ES-I3 (cell line): ENCODE measurements around the gene TTC17.

ENCODE experiments used
- H3K36me3 ChIP-seq: 2 replicates; pipeline ENCODE4 v1.6.1; 2013; ENCODE audit warnings: mild to moderate bottlenecking, low read length, control low read depth, moderate library complexity; ENCODE audit not compliant: insufficient read depth
- H3K4me1 ChIP-seq: 2 replicates; pipeline ENCODE4 v1.6.1; 2013; ENCODE audit warnings: mild to moderate bottlenecking, control low read depth, low read length; ENCODE audit not compliant: insufficient read depth
- H3K9ac ChIP-seq: 2 replicates; pipeline ENCODE4 v1.6.1; 2013; ENCODE audit warnings: low read depth, mild to moderate bottlenecking, low read length, moderate library complexity
- H3K9me3 ChIP-seq: 2 replicates; pipeline ENCODE4 v1.6.1; 2013; ENCODE audit warnings: mild to moderate bottlenecking, low read length, moderate library complexity; ENCODE audit not compliant: control insufficient read depth, insufficient read depth

The TTC17 gene

DNA sequence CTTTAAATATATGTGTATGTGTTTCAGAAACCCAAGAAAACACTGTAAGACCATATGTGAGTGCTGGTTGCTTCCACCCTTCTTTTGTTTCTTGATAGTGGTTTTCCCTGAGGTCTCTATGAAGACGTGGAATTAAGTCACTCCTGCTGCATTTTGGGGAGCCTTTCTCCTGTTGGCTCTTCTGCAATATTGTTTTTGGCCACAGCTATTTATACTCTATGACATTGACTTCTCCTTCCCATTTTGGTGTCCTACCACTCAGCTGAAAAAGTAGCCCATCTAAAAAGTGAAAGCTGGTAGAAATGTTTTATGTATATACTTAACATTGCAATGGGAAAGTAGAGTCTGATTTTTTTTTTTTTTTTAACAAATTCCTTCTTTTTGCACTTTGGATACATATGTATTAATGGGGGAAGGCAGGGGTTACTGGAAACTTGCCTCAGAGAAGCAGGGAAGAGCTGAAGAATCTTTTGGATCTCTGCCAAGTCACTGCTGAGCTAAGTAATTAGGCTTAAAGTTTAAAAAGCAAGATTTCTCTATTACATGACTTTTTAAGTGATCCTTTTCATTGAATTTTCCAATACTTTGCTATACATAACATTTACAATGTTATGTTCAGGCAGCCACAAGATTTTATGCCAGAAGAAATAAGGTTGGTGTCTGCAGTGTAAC, 1.8 kb downstream of the TTC17 start:
- Histone ChIP-seq H3K4me1 (peaks cover 8% of the 10 kb centered on the region; the same call in 1 of the 2 replicates), H3K9me3 (no peaks in the 10 kb centered on the region), H3K36me3 (no peaks in the 10 kb centered on the region), H3K9ac (peak overlapping the region; percentile 77; the same call in 1 of the 2 replicates)

DNA sequence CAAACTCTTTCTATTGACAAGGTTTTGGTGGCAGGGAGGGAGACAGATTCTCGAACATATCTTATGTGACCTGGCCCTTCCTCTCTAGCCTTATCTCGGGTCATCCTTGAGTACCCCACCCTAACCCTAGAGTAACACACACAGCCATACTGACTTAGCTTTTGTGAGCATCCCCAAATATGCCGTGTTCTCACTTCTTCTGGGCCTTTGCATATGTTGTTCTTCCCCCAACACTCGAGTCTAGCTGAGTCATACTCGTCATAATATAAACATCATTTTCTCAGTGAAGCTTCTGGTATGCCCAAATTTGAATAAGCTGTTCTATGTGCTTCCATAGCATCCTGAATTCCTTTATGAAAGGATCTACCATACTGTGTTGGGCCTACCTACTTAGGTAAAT, 8.0 kb downstream of the TTC17 start:
- Histone ChIP-seq H3K9me3 (no peaks in the 10 kb centered on the region), H3K36me3 (no peaks in the 10 kb centered on the region; the same call in 1 of the 2 replicates), H3K9ac (no peak overlapping the region), H3K4me1 (no peaks in the 10 kb centered on the region)

DNA sequence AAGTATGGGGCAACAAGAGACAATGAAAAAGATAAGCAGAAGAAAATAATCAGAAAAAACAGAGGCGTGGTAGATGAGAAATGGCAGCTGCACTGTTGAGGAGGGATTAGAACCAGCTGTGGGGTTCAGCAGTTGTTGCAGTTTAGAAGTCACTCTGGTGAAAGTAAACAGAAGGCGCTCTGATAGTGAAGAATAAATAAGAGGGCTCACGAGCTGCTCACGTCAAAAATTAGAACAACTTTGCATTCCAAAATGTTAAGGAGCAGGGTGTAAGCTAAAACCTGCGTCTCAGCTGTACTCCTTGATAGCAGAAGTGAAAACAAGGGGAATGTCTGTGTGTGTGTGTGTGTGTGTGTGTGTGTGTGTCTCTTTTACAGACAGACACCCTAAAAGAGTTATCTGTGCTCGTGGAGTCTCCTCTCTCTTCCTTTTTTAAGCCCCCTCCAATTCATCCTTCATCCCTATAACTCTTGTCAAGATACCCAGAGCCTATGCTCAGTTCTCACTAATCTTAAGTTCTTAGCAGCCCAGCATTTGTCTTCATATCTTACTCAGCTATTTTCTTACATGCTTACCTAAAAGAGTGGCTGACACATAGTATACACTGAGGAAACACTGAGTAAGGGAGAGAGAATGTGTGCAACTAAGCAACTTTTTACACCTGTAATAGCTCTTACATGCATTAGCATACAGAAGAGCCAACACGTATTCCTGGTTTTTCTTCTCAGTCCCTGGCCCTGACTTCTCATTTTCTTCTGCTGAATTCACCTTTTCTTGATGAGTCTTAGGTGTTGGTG, 8.9 kb downstream of the TTC17 start:
- no peak overlapping the region for H3K9ac ChIP-seq
- H3K4me1 ChIP-seq = no peaks in the 10 kb centered on the region
- no peaks in the 10 kb centered on the region for H3K9me3 ChIP-seq
- no peaks in the 10 kb centered on the region; the same call in 1 of the 2 replicates for H3K36me3 ChIP-seq

DNA sequence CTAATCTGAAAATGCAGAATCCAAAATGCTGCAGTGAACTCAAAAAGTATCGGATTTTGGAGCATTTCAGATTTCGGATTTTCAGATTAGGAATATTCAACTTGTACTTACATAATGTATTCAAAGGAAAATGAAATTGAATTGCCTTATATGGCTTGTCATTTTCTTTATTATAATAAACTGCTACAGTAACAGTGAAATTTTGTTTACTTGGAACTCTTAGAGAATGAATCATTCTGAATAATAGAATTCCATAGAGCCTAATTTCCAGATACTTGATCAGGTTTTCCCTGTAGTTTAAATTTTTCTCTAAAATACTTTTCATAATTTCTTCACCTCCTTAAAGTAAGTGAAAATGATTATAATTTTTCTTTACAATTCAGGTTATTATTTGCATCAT, 17.3 kb downstream of the TTC17 start:
- H3K9me3 ChIP-seq = no peaks in the 10 kb centered on the region
- H3K4me1 ChIP-seq = no peaks in the 10 kb centered on the region
- no peaks in the 10 kb centered on the region; the same call in 1 of the 2 replicates for H3K36me3 ChIP-seq
- H3K9ac ChIP-seq = no peak overlapping the region

DNA sequence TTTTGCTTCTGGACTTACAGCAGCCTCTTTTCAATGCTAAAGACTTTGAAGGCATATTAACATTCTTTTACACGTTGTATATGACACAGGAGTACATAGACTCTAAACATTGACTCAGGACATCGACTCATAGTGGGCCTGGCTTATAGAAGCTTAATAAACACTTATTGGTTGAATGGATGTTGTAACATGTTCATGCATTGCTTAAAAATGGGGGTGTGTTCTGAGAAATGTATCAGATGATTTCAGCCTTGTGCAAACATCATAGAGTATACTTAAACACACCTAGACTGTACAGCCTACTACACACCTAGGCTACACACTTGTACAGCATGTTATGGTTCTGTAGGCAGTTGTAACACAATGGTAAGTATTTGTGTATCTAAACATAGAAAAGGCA, 17.9 kb downstream of the TTC17 start:
- Histone ChIP-seq H3K9ac (no peak overlapping the region), H3K9me3 (no peaks in the 10 kb centered on the region), H3K36me3 (no peaks in the 10 kb centered on the region), H3K4me1 (peaks cover 2% of the 10 kb centered on the region; the same call in 1 of the 2 replicates)

DNA sequence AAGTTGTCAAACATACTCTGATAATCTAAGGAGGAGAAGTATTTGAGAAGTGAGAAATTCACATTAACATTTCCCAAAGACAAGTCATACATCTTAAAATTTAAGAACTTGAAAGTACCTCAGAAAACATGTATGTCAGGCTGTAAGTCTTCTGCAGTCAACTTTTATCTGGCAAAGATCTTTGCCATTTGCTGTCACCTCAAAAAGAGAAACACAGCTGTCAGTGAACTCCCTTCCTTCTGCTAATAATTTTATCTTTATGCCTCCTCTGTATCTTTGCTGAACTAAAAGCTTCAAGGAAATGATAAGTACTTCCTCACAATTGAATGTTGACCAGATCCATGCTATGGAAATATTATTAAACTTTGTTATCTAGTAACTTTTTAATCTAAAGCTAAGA, 18.7 kb downstream of the TTC17 start:
- H3K9me3 ChIP-seq = no peaks in the 10 kb centered on the region
- H3K36me3 ChIP-seq = no peaks in the 10 kb centered on the region
- H3K9ac ChIP-seq = no peak overlapping the region
- H3K4me1 ChIP-seq = peaks cover 7% of the 10 kb centered on the region; the same call in 1 of the 2 replicates

DNA sequence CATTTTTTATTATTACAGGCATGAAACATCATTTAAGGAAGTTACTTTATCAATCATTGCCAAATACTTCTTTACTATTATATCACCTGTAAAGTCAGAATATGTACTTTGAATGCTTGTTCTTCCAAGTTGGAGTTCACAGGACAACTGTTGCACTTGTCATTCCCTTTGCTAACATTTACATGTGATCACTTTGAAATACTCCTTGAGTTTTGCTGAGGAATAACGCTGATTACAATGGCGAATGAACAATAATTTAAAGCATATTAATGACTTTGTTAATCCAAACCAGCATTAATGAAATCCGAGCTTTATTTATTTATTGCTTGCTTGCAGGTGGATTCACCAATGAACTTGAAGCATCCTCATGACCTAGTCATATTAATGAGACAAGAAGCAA, 20.2 kb downstream of the TTC17 start:
- H3K9me3 ChIP-seq = no peaks in the 10 kb centered on the region
- H3K4me1 ChIP-seq = peaks cover 7% of the 10 kb centered on the region; the same call in 1 of the 2 replicates
- no peak overlapping the region for H3K9ac ChIP-seq
- no peaks in the 10 kb centered on the region for H3K36me3 ChIP-seq

DNA sequence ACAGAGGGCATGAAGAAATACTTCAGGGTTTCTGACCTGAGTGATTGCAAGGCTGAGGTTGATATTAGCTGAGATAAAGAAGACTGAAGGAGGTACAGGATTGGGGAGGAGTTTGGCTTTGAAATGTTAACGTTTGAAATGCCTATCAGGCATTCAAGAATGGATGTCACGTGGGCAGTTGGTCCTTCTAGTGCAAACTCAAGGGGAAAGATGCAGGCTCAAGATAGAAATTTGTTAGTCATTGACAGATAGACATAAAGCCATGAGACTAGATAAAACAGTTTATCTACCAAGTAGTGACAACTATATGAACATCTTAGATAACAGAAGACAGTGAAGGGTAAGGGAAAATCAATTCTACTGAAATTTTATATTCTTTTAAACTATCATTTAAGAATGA, 23.1 kb downstream of the TTC17 start:
- no peaks in the 10 kb centered on the region for H3K9me3 ChIP-seq
- no peak overlapping the region for H3K9ac ChIP-seq
- no peaks in the 10 kb centered on the region for H3K36me3 ChIP-seq
- peaks cover 7% of the 10 kb centered on the region; the same call in 1 of the 2 replicates for H3K4me1 ChIP-seq

DNA sequence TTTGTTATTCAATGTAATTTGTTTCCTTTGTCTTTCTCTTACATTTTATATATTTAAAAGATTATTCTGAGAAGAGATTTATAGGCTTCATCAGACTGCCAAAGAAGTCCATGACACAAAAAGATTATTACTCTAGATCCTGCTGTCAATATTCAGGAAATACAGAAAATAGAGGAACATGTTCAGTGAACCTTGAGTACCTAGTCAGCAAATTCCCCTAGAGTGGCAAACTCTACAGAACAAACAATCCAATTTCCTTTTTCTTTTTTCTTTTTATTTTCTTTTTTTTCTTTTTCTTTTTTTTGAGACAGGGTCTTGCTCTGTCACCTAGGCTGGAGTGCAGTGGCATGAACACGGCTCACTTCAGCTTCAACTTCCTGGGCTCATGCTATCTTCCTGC, 23.9 kb downstream of the TTC17 start:
- Histone ChIP-seq H3K9me3 (no peaks in the 10 kb centered on the region), H3K36me3 (no peaks in the 10 kb centered on the region), H3K4me1 (peaks cover 7% of the 10 kb centered on the region; the same call in 1 of the 2 replicates), H3K9ac (no peak overlapping the region)

DNA sequence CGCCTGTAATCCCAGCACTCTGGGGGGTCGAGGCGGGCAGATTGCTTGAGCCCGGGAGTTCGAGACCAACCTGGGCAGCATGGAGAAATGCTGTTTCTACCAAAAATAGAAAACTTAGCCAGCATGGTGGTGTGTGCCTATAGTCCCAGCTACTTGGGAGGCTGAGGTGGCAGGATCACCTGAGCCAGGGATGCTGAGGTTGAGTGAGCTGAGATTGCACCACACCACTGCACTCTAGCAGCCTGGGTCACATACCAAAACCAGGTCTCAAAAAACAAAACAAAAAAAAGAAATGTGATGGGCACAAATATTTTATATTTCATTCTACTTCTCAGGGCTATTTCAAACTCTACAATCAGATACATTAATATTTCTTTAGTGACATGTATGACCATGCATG, 25.7 kb downstream of the TTC17 start:
- Histone ChIP-seq H3K36me3 (peaks cover 3% of the 10 kb centered on the region; the same call in 1 of the 2 replicates), H3K9me3 (no peaks in the 10 kb centered on the region), H3K4me1 (peaks cover 7% of the 10 kb centered on the region; the same call in 1 of the 2 replicates), H3K9ac (no peak overlapping the region)

DNA sequence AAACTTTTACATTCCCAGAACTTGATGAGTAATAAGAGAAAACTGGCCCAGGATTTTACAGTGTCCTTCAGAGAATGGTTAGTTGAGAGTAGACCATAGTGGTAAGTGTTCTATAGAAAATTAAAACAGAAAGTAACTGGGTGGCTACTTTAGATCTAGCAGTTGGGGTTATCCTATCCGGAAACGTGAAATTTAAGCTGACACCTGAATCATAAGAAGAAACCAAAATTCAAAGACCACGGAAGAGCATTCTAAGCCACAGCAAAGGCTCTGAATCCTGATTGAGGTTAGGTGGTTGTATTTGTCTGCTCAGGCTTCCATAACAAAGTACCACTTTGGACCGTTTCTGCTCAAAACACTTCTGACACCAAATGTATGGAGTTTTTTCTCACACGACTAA, 34.0 kb downstream of the TTC17 start:
- no peak overlapping the region for H3K9ac ChIP-seq
- no peaks in the 10 kb centered on the region for H3K9me3 ChIP-seq
- peaks cover 10% of the 10 kb centered on the region for H3K36me3 ChIP-seq
- peaks cover 6% of the 10 kb centered on the region; the same call in 1 of the 2 replicates for H3K4me1 ChIP-seq

DNA sequence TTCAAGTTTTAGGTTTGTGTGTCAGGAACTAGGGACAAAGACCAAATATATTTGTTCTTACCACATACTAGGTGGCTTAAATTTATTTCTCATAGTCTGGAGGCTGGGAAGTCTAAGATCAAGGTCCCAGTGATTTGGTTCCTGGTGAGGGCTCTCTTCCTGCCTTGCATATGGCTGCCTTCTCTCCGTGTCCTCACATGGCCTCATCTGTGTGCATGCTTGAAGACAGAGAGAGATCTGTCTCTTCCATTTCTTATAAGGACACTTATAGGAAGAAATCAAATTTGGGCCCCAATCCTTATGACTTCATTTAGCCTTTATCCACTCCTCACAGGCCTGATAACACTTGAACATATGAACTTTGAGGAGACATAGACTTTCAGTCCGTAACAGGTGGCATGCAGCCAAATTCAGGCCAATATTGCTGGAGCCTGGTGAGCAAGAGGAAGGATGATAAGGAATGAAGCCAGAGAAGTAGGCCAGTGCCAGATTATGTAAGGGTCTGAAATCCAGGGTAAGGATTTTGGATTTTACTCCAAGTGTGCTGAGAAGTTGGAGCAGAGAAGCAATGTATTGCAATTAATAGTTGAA, 35.1 kb downstream of the TTC17 start:
- Histone ChIP-seq H3K9me3 (no peaks in the 10 kb centered on the region), H3K9ac (no peak overlapping the region), H3K4me1 (peaks cover 6% of the 10 kb centered on the region; the same call in 1 of the 2 replicates), H3K36me3 (peaks cover 10% of the 10 kb centered on the region)

DNA sequence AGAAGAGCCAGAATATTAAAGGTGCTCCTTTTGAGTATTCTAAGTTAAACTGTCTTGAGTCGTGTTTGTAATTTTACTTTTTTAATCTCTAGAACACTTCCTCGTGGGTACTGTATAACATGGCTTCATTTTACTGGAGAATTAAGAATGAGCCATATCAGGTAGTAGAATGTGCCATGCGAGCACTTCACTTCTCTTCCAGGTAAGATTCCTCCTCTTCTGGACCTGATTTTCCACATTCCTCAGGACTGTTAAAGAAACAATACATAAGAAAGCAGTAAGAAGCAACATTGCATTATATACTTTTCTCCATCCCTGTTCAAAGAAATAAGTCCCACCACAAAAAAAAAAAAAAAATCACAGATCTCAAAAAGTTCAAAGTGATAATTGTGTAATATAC, 37.9 kb downstream of the TTC17 start:
- peaks cover 7% of the 10 kb centered on the region for H3K36me3 ChIP-seq
- no peak overlapping the region for H3K9ac ChIP-seq
- H3K9me3 ChIP-seq = no peaks in the 10 kb centered on the region
- H3K4me1 ChIP-seq = peaks cover 6% of the 10 kb centered on the region; the same call in 1 of the 2 replicates

DNA sequence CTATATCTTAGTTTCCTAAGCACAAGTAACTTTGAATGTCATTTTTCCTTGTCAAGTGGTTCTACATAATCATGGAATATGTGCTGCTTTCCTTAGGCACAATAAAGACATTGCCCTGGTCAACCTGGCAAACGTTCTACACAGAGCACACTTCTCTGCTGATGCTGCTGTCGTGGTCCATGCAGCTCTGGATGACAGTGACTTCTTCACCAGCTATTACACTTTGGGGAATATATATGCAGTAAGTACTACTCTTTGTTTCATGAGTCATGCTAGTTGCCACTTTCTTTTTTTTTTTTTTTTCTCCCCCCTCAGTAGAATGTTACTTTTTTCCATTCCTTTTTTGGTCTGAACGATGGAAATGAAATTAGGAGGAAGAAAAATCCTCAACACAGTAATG, 38.5 kb downstream of the TTC17 start:
- peaks cover 7% of the 10 kb centered on the region for H3K36me3 ChIP-seq
- H3K9ac ChIP-seq = no peak overlapping the region
- H3K9me3 ChIP-seq = no peaks in the 10 kb centered on the region
- H3K4me1 ChIP-seq = peaks cover 6% of the 10 kb centered on the region; the same call in 1 of the 2 replicates
